Thyroid gland (tissue), 4 donors: ENCODE results near the gene BTN3A1.

Experiments used
- CTCF ChIP-seq, 6 experiments: fragments of 200-600 bp in 3 of 6; fragments of 450-650 bp in 3 of 6; sonication (generic) in 3 of 6; IDR thresholded peaks; one replicate each; pipeline ENCODE4 v1.5.1; 2016 to 2019; ENCODE audit warnings: antibody characterized with exemption in 6 of 6, mild to moderate bottlenecking in 2 of 6, inconsistent platforms in 1 of 6, moderate library complexity in 1 of 6
- POLR2A ChIP-seq, 2 donors: fragments of 450-650 bp; IDR thresholded peaks; one replicate each; pipeline ENCODE4 v1.6.1; 2017; ENCODE audit warnings: antibody characterized with exemption in 2 of 2, mild to moderate bottlenecking in 2 of 2, moderate library complexity in 1 of 2

- TF ChIP-seq CTCF (IDR thresholded peaks at IDR 0.05) (no peak), POLR2A (IDR thresholded peaks at IDR 0.05) (no peak)
Measured at GRCh38 chr6:26416288-26416687, 14.2 kb downstream of the BTN3A1 start.
